ENCODE results near the gene MBD5. TPM values are rescaled to one million over a fixed set of nuclear protein-coding genes. Genes with fewer than 3 reads are reported as not detected.

MBD5 gene
- total RNA-seq, 1 experiment from 2014 or later, result 8.5 TPM

DNA sequence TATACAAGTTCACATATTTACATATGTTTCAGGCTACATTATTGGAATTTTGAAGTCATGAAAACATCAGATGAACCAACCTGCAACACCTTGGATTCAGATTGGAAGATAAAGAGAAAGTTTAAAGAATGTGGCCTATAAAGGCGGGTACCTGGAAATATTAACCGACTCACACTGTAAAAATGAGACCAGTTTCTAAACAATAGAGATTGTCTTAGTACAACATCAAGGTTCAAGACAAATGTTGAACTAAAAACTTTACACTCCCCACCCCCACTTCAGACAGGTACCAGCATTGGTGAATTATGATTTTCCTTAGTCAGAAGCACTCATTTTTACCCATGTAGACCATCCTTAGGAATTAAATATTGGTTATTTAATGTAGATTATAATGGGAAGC lies 437.3 kb downstream of the MBD5 start:
- CTCF ChIA-PET, result no interaction called here

GRCh38 chr2:148459377-148459778 lies 438.5 kb downstream of the MBD5 start:
- Histone ChIP-seq H3K4me2 (ENCODE audit: low read length) (no peak overlapping the region), H3K27ac (ENCODE audit: low read length) (no peak overlapping the region), H3K4me1 (ENCODE audit: insufficient read depth, low read length) (no peaks in the 10 kb centered on the region), H3K27me3 (ENCODE audit: low read length) (no peaks in the 10 kb centered on the region), H3K79me2 (ENCODE audit: low read length) (no peaks in the 10 kb centered on the region), H3K9me3 (ENCODE audit: low read length) (no peaks in the 10 kb centered on the region), H3K36me3 (ENCODE audit: low read depth, low read length) (no peaks in the 10 kb centered on the region), H3F3A (ENCODE audit: low read length, unreplicated experiment) (no peaks in the 10 kb centered on the region), H3K4me3 (ENCODE audit: low read length) (no peak overlapping the region), H2AFZ (ENCODE audit: low read length) (no peak overlapping the region), H3K9ac (ENCODE audit: low read length) (no peak overlapping the region), H3K9me2 (replicated peaks; ENCODE audit: low read length) (no peaks in the 10 kb centered on the region), H4K20me1 (ENCODE audit: low read length) (no peaks in the 10 kb centered on the region)
- POLR2A ChIA-PET (ENCODE audit: unreplicated experiment), result no interaction called here
- intact Hi-C loops (cut with micrococcal nuclease), result no loop called here
- ATAC-seq (no peak), DNase-seq (no peak)
- TF ChIP-seq EZH2 (IDR thresholded peaks at IDR 0.05; ENCODE audit: low read length, unreplicated experiment) (no peak), EZH2phosphoT487 (IDR thresholded peaks at IDR 0.05; ENCODE audit: borderline replicate concordance, low read length) (no peak)
- BruUV-seq (replicated peaks), result no TSS peak
- CTCF ChIA-PET, result no interaction called here

More for the DNA sequence above, 437.3 kb downstream of the MBD5 start:
- Histone ChIP-seq H3K4me3 (ENCODE audit: low read length) (no peak overlapping the region), H3K27me3 (ENCODE audit: low read length) (no peaks in the 10 kb centered on the region), H4K20me1 (ENCODE audit: low read length) (no peaks in the 10 kb centered on the region), H3K4me1 (ENCODE audit: insufficient read depth, low read length) (no peaks in the 10 kb centered on the region), H3K9ac (ENCODE audit: low read length) (no peak overlapping the region), H3K27ac (ENCODE audit: low read length) (no peak overlapping the region), H3K9me3 (ENCODE audit: low read length) (no peaks in the 10 kb centered on the region), H3F3A (ENCODE audit: low read length, unreplicated experiment) (no peaks in the 10 kb centered on the region), H3K4me2 (ENCODE audit: low read length) (no peak overlapping the region), H3K79me2 (ENCODE audit: low read length) (no peaks in the 10 kb centered on the region), H3K36me3 (ENCODE audit: low read depth, low read length) (no peaks in the 10 kb centered on the region), H2AFZ (ENCODE audit: low read length) (no peak overlapping the region), H3K9me2 (replicated peaks; ENCODE audit: low read length) (no peaks in the 10 kb centered on the region)
- POLR2A ChIA-PET (ENCODE audit: unreplicated experiment), result no interaction called here
- ATAC-seq (no peak), DNase-seq (no peak)
- intact Hi-C loops (cut with micrococcal nuclease), result no loop called here
- BruUV-seq (replicated peaks), result no TSS peak
- no peak for TF ChIP-seq EZH2 (IDR thresholded peaks at IDR 0.05; ENCODE audit: low read length, unreplicated experiment)
- no peak for TF ChIP-seq CTCF (conservative IDR thresholded peaks at IDR 0.05; ENCODE audit: low read depth, low read length)
- TF ChIP-seq EZH2phosphoT487 (IDR thresholded peaks at IDR 0.05; ENCODE audit: borderline replicate concordance, low read length), result no peak

- no peak overlapping the region for H2AFZ ChIP-seq (ENCODE audit: low read length)
- no peaks in the 10 kb centered on the region for H3F3A ChIP-seq (ENCODE audit: low read length, unreplicated experiment)
- no peaks in the 10 kb centered on the region for H3K4me1 ChIP-seq (ENCODE audit: insufficient read depth, low read length)
- H3K36me3 ChIP-seq (ENCODE audit: low read depth, low read length), result no peaks in the 10 kb centered on the region
- H3K4me3 ChIP-seq (ENCODE audit: low read length), result no peak overlapping the region
- no peaks in the 10 kb centered on the region for H4K20me1 ChIP-seq (ENCODE audit: low read length)
- ATAC-seq (no peak), DNase-seq (no peak)
- H3K9ac ChIP-seq (ENCODE audit: low read length), result no peak overlapping the region
- H3K4me2 ChIP-seq (ENCODE audit: low read length), result no peak overlapping the region
- ChIA-PET POLR2A (ENCODE audit: unreplicated experiment) (no interaction called here), CTCF (no interaction called here)
- TF ChIP-seq CTCF (conservative IDR thresholded peaks at IDR 0.05; ENCODE audit: low read depth, low read length), result no peak
- TF ChIP-seq EZH2 (IDR thresholded peaks at IDR 0.05; ENCODE audit: low read length, unreplicated experiment), result no peak
- TF ChIP-seq EZH2phosphoT487 (IDR thresholded peaks at IDR 0.05; ENCODE audit: borderline replicate concordance, low read length), result no peak
- H3K9me2 ChIP-seq (replicated peaks; ENCODE audit: low read length), result no peaks in the 10 kb centered on the region
- no TSS peak for BruUV-seq (replicated peaks)
- no peaks in the 10 kb centered on the region for H3K79me2 ChIP-seq (ENCODE audit: low read length)
- no peaks in the 10 kb centered on the region for H3K9me3 ChIP-seq (ENCODE audit: low read length)
- no peaks in the 10 kb centered on the region for H3K27me3 ChIP-seq (ENCODE audit: low read length)
- intact Hi-C loops (cut with micrococcal nuclease), result no loop called here
- no peak overlapping the region for H3K27ac ChIP-seq (ENCODE audit: low read length)
These were observed 441.0 kb downstream of the MBD5 start for GRCh38 chr2:148461876-148462275.
